IPS DF 6.9 (cell line): Measurements from ENCODE around the gene C4BPA.

Experiments used
- DNase-seq: peaks from one replicate; pipeline ENCODE4 v3.0.0-alpha.2; 2013; ENCODE audit warnings: low read depth, low spot score
- H3K27ac ChIP-seq: one replicate; pipeline ENCODE4 v1.5.1; 2013; ENCODE audit warnings: low read length, control low read depth
- H3K27me3 ChIP-seq: 2 replicates; pipeline ENCODE4 v1.6.1; 2013; ENCODE audit warnings: mild to moderate bottlenecking, low read length; ENCODE audit not compliant: control insufficient read depth, insufficient read depth
- H3K36me3 ChIP-seq: 2 replicates; pipeline ENCODE4 v1.6.1; 2013; ENCODE audit warnings: low read length; ENCODE audit not compliant: control insufficient read depth, insufficient read depth
- H3K4me1 ChIP-seq: 2 replicates; pipeline ENCODE4 v1.6.1; 2013; ENCODE audit warnings: low read length; ENCODE audit not compliant: control insufficient read depth, insufficient read depth
- H3K4me3 ChIP-seq: 2 replicates; pipeline ENCODE4 v1.5.1; 2013; ENCODE audit warnings: mild to moderate bottlenecking, low read length
- H3K9me3 ChIP-seq: 2 replicates; pipeline ENCODE4 v1.6.1; 2013; ENCODE audit warnings: low read length, inconsistent platforms; ENCODE audit not compliant: control insufficient read depth, insufficient read depth
- WGBS: extraction: QIAGEN DNeasy Blood & Tissue Kit; methylation state at CpG from one replicate; pipeline ENCODE4 v1.1.7; 2013; ENCODE audit warnings: mixed read lengths, missing lambda C conversion rate; ENCODE audit not compliant: insufficient read length, insufficient coverage; 5-methylcytosine and 5-hydroxymethylcytosine counted together

The C4BPA gene

DNA sequence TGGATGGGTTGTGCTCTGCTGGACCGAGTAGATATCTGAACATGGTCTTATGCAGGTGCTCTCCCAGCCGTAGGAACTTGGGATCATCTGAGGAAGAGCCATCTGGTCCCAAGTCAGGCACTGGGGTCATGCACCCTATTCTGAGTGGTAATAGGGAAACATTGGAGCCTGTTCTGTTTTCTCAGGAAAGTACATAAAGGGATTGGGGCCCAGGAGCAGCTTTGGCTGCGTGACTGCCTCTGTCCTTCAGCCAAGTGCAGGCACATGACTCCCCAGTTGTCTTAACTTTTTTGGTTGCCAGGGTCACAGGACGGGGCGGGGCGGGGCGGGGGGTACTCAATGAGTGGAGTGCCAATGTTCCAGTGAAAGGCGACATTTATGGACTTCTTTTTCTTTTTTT lies 39.5 kb upstream of the C4BPA start:
- H3K4me3 ChIP-seq: no peak overlapping the region
- no CpG with 5 or more reads among the region's 8 CpGs for WGBS
- H3K4me1 ChIP-seq: no peaks in the 10 kb centered on the region
- no peaks in the 10 kb centered on the region for H3K27me3 ChIP-seq
- no peak for DNase-seq
- no peaks in the 10 kb centered on the region for H3K9me3 ChIP-seq
- no peak overlapping the region for H3K27ac ChIP-seq
- H3K36me3 ChIP-seq: peaks cover 11% of the 10 kb centered on the region; the same call in 1 of the 2 replicates

DNA sequence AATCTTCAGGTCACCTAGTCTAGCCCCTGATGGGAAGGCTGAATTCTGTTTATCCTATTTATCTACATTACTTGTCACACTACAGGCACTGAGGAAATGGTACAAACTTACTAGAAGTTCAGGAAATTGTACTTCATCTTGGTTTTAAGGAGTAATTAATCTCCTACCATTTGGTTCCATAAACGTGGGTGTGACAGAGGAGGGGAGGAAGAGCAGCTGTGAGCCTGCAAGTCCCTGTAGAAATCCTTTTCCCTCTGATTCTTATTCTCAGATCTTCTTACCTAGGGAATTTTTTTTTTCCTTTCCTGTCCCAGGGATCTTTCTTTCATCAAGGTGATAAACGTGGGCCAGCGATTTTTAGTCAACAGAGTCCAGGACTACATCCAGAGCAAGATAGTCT lies 36.8 kb upstream of the C4BPA start:
- Histone ChIP-seq H3K4me3 (no peak overlapping the region), H3K27ac (no peak overlapping the region), H3K4me1 (no peaks in the 10 kb centered on the region), H3K27me3 (no peaks in the 10 kb centered on the region), H3K36me3 (peaks cover 9% of the 10 kb centered on the region), H3K9me3 (no peaks in the 10 kb centered on the region)
- WGBS: no CpG with 5 or more reads among the region's 3 CpGs
- no peak for DNase-seq

DNA sequence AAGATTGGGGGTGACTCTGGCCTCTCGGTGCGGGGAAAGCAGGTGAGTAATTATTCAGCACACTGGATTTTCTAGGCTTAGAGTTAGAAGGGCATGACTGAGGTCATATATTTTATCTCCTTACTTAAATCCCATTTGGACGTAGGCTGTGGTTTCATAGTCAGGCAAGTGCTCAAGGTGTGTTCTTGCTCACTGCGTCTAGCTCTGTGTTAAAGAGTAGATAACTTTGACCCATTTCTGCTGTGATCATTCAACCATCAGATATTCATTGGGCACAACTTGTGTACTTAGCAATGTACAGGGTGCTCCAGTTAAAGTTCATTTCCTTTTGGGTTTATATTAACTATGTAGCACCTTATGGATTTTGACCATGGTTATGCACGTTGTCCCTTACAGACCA lies 36.4 kb upstream of the C4BPA start:
- DNase-seq: no peak
- no peak overlapping the region for H3K27ac ChIP-seq
- no peaks in the 10 kb centered on the region for H3K27me3 ChIP-seq
- H3K9me3 ChIP-seq: no peaks in the 10 kb centered on the region
- H3K4me3 ChIP-seq: no peak overlapping the region
- peaks cover 9% of the 10 kb centered on the region for H3K36me3 ChIP-seq
- WGBS: no CpG with 5 or more reads among the region's 5 CpGs
- H3K4me1 ChIP-seq: no peaks in the 10 kb centered on the region

DNA sequence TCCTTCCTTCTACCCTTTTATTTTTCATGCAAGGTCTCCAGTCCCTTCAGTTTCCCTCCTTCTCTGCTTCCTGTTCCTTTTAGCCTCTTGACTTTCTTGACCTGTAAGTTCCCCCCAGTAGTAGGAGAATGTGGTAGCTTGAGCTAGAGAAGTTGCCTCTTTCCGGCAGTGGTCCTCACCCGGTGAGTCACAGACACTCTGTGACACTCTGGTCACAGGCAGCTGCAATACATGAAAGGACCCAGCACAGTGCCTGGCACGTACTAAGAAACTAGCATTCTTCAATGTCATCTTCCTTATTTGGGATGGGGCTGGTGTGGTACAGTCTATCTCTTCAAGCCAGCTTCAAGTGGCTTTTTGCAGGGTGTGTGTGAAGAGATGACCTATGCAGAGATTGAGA lies 35.0 kb upstream of the C4BPA start:
- Histone ChIP-seq H3K27ac (no peak overlapping the region), H3K27me3 (no peaks in the 10 kb centered on the region), H3K36me3 (peaks cover 3% of the 10 kb centered on the region), H3K4me1 (no peaks in the 10 kb centered on the region), H3K4me3 (no peak overlapping the region), H3K9me3 (no peaks in the 10 kb centered on the region)
- no peak for DNase-seq
- WGBS: no CpG with 5 or more reads among the region's 3 CpGs

DNA sequence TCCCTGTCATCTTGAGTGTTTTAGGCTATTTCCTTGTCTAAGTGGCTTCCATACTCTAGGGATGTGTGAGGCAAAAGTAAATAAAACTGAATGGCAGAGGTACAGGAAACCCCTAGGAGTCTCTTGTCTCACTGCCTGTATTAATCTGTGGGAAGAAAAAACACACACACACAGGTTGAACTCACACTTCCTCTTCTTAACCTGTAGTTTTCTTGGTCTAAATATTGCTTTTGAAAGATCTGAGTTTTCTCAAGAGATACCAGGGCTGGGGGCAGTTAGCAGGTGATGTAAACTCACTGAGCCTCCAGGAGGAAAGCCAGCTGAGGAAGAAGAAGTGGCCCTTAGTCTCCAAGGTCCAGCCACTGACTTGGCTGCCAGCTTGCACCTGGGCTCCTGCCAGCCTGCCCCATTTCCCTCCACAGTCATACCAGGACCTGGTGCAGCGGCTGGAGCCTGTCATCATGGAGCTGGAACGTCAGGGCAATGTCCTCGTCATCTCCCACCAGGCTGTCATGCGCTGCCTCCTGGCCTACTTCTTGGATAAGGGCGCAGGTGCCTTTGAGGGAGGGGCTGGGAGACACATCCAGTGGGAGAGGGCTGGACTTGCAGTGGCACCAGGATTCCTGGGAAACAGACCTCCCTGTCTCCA lies 34.1 kb upstream of the C4BPA start:
- Histone ChIP-seq H3K36me3 (peaks cover 3% of the 10 kb centered on the region), H3K4me3 (no peak overlapping the region), H3K9me3 (no peaks in the 10 kb centered on the region), H3K27ac (no peak overlapping the region), H3K4me1 (no peaks in the 10 kb centered on the region), H3K27me3 (no peaks in the 10 kb centered on the region)
- no peak for DNase-seq
- WGBS: no CpG with 5 or more reads among the region's 5 CpGs

DNA sequence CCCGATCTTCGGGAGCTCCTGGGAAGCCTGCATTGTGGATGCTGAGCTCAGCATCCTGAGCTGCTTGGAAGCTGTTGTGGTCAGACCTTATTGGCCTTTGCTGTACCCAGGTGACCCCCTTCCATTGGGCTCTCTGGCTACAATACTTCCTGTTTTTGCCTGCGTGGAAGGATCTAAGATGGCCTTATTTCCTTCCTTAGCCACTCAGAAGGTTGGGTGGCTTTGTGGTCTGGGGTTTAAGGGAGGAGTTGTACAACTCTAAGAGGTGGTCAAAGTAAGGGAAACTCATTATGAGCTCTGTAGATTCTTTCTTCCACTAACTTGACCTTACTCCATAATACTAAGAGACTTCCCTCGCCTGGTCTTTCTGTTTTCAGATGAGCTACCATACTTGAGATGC lies 33.2 kb upstream of the C4BPA start:
- Histone ChIP-seq H3K27me3 (no peaks in the 10 kb centered on the region), H3K36me3 (peaks cover 3% of the 10 kb centered on the region), H3K4me3 (no peak overlapping the region), H3K4me1 (no peaks in the 10 kb centered on the region), H3K9me3 (no peaks in the 10 kb centered on the region), H3K27ac (no peak overlapping the region)
- no CpG with 5 or more reads among the region's 4 CpGs for WGBS
- no peak for DNase-seq

DNA sequence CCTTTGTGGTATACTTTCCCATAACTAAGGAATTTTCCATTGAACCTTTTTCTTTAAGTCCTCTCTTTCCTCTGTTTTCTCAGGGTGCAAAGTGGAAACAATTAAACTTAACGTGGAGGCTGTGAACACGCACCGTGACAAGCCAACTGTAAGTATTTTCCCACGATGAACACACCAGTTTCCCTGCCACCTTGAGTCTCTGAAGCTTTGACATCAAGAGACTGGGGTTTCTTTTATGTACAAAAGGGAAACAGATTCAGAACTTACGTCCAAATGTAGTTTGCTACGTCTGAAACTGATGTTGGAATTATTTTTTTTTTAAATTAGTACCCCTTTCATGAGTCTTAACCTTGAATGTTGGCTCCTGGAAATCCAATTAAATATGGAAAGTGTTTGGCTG lies 32.6 kb upstream of the C4BPA start:
- H3K4me3 ChIP-seq: no peak overlapping the region
- DNase-seq: no peak
- WGBS: no CpG with 5 or more reads among the region's 6 CpGs
- H3K27me3 ChIP-seq: no peaks in the 10 kb centered on the region
- H3K9me3 ChIP-seq: no peaks in the 10 kb centered on the region
- no peaks in the 10 kb centered on the region for H3K4me1 ChIP-seq
- H3K27ac ChIP-seq: no peak overlapping the region
- peaks cover 3% of the 10 kb centered on the region for H3K36me3 ChIP-seq

DNA sequence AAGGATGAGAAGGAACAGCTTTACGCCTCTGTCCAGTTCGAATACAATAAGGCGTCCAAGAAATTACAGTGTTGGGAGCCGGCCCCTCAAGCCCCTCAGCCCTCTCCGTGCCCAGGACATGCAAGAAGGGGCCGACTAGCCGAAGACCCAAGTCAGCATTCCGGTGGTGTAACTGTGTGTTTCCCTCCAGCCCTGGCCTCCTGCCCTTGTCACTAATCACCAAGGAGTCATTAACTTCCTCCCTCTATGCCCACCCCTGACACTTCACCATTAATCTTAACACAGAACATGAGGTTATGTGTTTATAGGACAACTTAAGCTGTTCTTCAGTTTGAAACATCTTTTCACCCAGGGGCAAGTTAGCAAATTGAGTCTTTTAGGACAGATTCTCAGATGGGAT lies 31.8 kb upstream of the C4BPA start:
- Histone ChIP-seq H3K4me1 (no peaks in the 10 kb centered on the region), H3K4me3 (no peak overlapping the region), H3K27me3 (no peaks in the 10 kb centered on the region), H3K36me3 (peaks cover 3% of the 10 kb centered on the region), H3K9me3 (no peaks in the 10 kb centered on the region), H3K27ac (no peak overlapping the region)
- no peak for DNase-seq
- no CpG with 5 or more reads among the region's 8 CpGs for WGBS

DNA sequence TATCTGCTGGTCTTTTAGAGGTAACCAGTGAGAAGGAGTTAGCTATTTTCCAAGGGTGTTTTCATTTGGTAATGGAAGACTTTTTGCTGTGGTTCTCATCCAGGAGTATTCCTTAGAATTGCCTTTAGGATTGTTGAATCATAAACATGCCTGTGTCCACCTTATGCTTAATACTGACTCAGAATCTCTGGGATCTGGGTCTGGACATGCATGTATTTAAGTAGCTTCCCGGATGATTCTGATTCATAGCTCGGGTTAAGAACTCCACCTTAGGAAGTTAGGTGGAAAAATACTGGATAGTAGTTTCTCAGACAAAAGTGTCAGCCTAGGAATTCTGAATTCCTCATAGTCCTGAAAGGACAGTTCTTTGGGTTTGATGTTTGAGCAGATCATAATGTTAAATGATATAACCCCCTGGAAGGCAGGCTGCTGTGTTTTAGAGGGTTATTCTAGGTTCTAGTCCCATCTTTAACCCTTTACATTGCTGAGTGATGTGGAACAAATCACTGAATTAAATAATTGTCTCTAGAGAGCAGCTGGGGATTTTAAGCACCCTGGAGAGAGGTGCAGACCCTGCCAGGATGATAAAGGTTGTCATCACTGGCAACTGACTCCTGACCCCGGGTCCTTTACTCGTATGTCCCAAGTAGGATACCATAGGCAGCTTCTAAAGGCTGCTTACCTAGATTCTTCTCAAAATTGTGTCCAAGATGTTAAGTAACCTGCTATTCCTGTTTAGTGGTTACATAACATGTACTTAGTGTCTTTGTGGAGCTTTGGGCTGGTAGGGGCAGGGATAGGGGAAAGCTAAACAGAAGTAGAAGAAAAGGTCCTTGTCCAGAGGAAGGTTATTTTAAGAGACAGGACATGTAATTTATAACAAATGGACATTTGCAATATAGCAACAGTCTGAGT lies 29.9 kb upstream of the C4BPA start:
- WGBS: no CpG with 5 or more reads among the region's 4 CpGs
- Histone ChIP-seq H3K27ac (no peak overlapping the region), H3K4me3 (no peak overlapping the region)

DNA sequence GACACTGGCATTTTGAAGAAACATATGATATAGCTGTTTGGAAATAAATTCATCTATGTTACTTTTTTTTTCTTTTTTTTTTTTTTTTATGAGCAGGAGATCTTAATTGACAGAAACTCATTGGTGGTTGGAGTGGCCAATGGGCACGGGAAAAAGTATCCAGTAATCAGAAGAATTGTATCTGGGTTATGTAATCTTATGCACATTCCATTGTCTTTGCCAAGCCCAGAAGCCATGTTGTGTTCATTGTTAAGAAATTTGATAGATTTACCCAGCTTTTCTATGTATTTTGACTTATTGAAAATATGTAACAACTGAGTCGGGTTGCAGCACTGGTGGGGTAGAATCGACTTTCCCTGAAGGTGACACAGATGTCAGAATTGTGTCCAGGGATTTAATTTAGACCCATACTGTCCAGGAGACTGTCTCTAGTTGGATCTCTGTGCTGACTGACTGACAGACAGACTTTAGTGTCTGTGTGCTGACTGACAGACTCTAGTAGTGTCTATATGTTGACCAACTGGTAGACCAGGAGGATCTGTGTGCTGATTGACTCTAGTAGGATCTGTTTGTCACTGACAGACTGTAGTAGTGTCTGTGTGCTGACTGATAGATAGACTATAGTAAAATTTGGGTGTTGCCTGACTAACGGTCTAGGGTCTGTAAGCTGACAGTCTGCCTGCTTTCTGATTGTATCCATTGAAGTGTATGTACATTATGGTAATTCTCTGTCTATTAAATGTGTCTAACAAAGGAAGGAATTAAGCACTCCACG lies 27.7 kb upstream of the C4BPA start:
- Histone ChIP-seq H3K36me3 (no peaks in the 10 kb centered on the region; the same call in 1 of the 2 replicates), H3K9me3 (no peaks in the 10 kb centered on the region), H3K27ac (no peak overlapping the region), H3K4me1 (no peaks in the 10 kb centered on the region; the same call in 1 of the 2 replicates), H3K4me3 (no peak overlapping the region), H3K27me3 (no peaks in the 10 kb centered on the region)
- DNase-seq: no peak
- no CpG with 5 or more reads among the region's 5 CpGs for WGBS

More for the DNA sequence above, 29.9 kb upstream of the C4BPA start:
- no peaks in the 10 kb centered on the region for H3K27me3 ChIP-seq
- no peaks in the 10 kb centered on the region; the same call in 1 of the 2 replicates for H3K4me1 ChIP-seq
- H3K36me3 ChIP-seq: peaks cover 1% of the 10 kb centered on the region
- H3K9me3 ChIP-seq: no peaks in the 10 kb centered on the region
- DNase-seq: no peak
